Endodermal cell (in vitro differentiated cells): ENCODE data around the gene METTL2A. TPM values are rescaled to one million over a fixed set of nuclear protein-coding genes. Genes with fewer than 3 reads are reported as not detected.
"Not testable (repeated sequence)": the region's sequence is repeated elsewhere in the genome, so short reads cannot be mapped to it uniquely, and the experiment has no call there.

Source experiments
- DNase-seq: peaks from one replicate; pipeline ENCODE4 v3.0.0-alpha.2; 2017
- H3K27ac ChIP-seq: 2 replicates; pipeline ENCODE4 v1.5.1; 2013; ENCODE audit warnings: mild to moderate bottlenecking, low read depth, low read length, moderate library complexity
- H3K27me3 ChIP-seq: 2 replicates; pipeline ENCODE4 v1.6.1; 2013; ENCODE audit warnings: mild to moderate bottlenecking, low read length, moderate library complexity; ENCODE audit not compliant: insufficient read depth, control insufficient read depth, poor library complexity, severe bottlenecking
- H3K36me3 ChIP-seq: 2 replicates; pipeline ENCODE4 v1.7.0; 2013; ENCODE audit warnings: mild to moderate bottlenecking, low read length, moderate library complexity; ENCODE audit not compliant: control insufficient read depth, insufficient read depth
- H3K4me1 ChIP-seq: one replicate; pipeline ENCODE4 v1.7.0; 2013; ENCODE audit warnings: low read length; ENCODE audit not compliant: control insufficient read depth, insufficient read depth
- H3K4me3 ChIP-seq: 2 replicates; pipeline ENCODE4 v1.5.1; 2013; ENCODE audit warnings: mild to moderate bottlenecking, low read length, moderate library complexity
- H3K9ac ChIP-seq: 2 replicates; pipeline ENCODE4 v1.6.1; 2013; ENCODE audit warnings: mild to moderate bottlenecking, low read length, moderate library complexity; ENCODE audit not compliant: poor library complexity, severe bottlenecking; ENCODE audit errors: extremely low read depth
- H3K9me3 ChIP-seq: 2 replicates; pipeline ENCODE4 v1.6.1; 2013; ENCODE audit warnings: mild to moderate bottlenecking, low read length, moderate library complexity; ENCODE audit not compliant: control insufficient read depth
- H3K27ac Mint-ChIP-seq: 2 replicates; pipeline ENCODE4 v1.8.0; 2020; ENCODE audit warnings: mixed read lengths
- H3K27me3 Mint-ChIP-seq: 2 replicates; pipeline ENCODE4 v1.8.0; 2021; ENCODE audit warnings: mild to moderate bottlenecking, mixed read lengths; ENCODE audit not compliant: insufficient read depth
- H3K36me3 Mint-ChIP-seq: 2 replicates; pipeline ENCODE4 v1.8.0; 2020; ENCODE audit warnings: low read depth, mixed read lengths
- H3K4me1 Mint-ChIP-seq: 2 replicates; pipeline ENCODE4 v1.8.0; 2020; ENCODE audit warnings: mixed read lengths
- H3K4me3 Mint-ChIP-seq: 2 replicates; pipeline ENCODE4 v1.8.0; 2020; ENCODE audit warnings: mild to moderate bottlenecking, moderate library complexity, mixed read lengths
- H3K9me3 Mint-ChIP-seq: 2 replicates; pipeline ENCODE4 v1.8.0; 2020; ENCODE audit warnings: mild to moderate bottlenecking, mixed read lengths
- CTCF ChIP-seq: fragments of 200-600 bp; sonication (generic); conservative IDR thresholded peaks from 2 replicates; pipeline ENCODE4 v1.5.0; 2021; ENCODE audit warnings: antibody characterized with exemption, mild to moderate bottlenecking
- WGBS, 2 experiments: methylation state at CpG; one replicate each; pipeline versions ENCODE4 v1.1.5 to v1.1.7; 2013; ENCODE audit warnings: missing lambda C conversion rate in 2 of 2, mixed read lengths in 1 of 2; ENCODE audit not compliant: insufficient coverage in 1 of 2, insufficient read length in 1 of 2; 5-methylcytosine and 5-hydroxymethylcytosine counted together
- total RNA-seq, 2 donors: library from RNA; stranded (reverse); fragmentation: NEBNext Ultra II Directional in 1 of 2; extraction: Animal tissue kit (Norgen Biotek cat#: 25700) in 1 of 2; gene quantifications; 2 replicates in 1 of 2; 3 replicates in 1 of 2; pipeline ENCODE4 v1.2.1, GENCODE V29; 2021

Gene METTL2A
- total RNA-seq, 2 donors from 2014 or later, result 30.1 to 38.5 TPM

GRCh38 chr17:62405451-62405850 is 18.2 kb upstream of the METTL2A start:
- 100% methylated on average over 1 to 2 of the region's 2 CpGs for WGBS, 2 experiments
- Histone ChIP-seq H3K4me3 (no peak overlapping the region), H3K9ac (no peak overlapping the region), H3K4me1 (no peaks in the 10 kb centered on the region), H3K27ac (no peak overlapping the region), H3K27me3 (no peaks in the 10 kb centered on the region), H3K9me3 (no peaks in the 10 kb centered on the region), H3K36me3 (no peaks in the 10 kb centered on the region)
- Mint-ChIP-seq H3K4me3 (no peak overlapping the region), H3K27me3 (peaks cover 13% of the 10 kb centered on the region), H3K4me1 (no peaks in the 10 kb centered on the region), H3K9me3 (peaks cover 2% of the 10 kb centered on the region), H3K27ac (no peak overlapping the region), H3K36me3 (no peaks in the 10 kb centered on the region)
- no peak for DNase-seq
- TF ChIP-seq CTCF, result no peak

- not testable (repeated sequence) for DNase-seq, H3K36me3 Mint-ChIP-seq, H3K4me1 ChIP-seq, H3K27ac Mint-ChIP-seq, H3K27me3 ChIP-seq, H3K9me3 ChIP-seq, H3K36me3 ChIP-seq, H3K4me1 Mint-ChIP-seq, H3K4me3 ChIP-seq, H3K4me3 Mint-ChIP-seq, H3K9ac ChIP-seq, H3K27ac ChIP-seq, H3K9me3 Mint-ChIP-seq
- peaks cover 16% of the 10 kb centered on the region for H3K27me3 Mint-ChIP-seq
- WGBS, 2 experiments, result 100% methylated on average over 1 of the region's 1 CpG
These were observed 10.6 kb upstream of the METTL2A start for GRCh38 chr17:62413090-62413489.

GRCh38 chr17:62426214-62426613 is 2.5 kb downstream of the METTL2A start:
- not testable (repeated sequence) for H3K27ac Mint-ChIP-seq, H3K9ac ChIP-seq, H3K9me3 Mint-ChIP-seq, H3K4me1 ChIP-seq, DNase-seq, H3K4me3 Mint-ChIP-seq, H3K27me3 Mint-ChIP-seq, H3K4me3 ChIP-seq, H3K27ac ChIP-seq, H3K9me3 ChIP-seq, H3K27me3 ChIP-seq
- H3K36me3 Mint-ChIP-seq, result peaks cover 30% of the 10 kb centered on the region
- WGBS, 2 experiments, result no CpG with 5 or more reads among the region's 2 CpGs
- peaks cover 11% of the 10 kb centered on the region for H3K4me1 Mint-ChIP-seq
- peaks cover 23% of the 10 kb centered on the region for H3K36me3 ChIP-seq

GRCh38 chr17:62435251-62435650 is 11.6 kb downstream of the METTL2A start:
- H3K27ac ChIP-seq, H3K4me1 ChIP-seq, H3K9ac ChIP-seq, H3K9me3 ChIP-seq, H3K27me3 ChIP-seq, H3K4me1 Mint-ChIP-seq, H3K4me3 Mint-ChIP-seq, H3K27ac Mint-ChIP-seq, H3K9me3 Mint-ChIP-seq, H3K27me3 Mint-ChIP-seq, H3K4me3 ChIP-seq, DNase-seq: not testable (repeated sequence)
- peaks cover 47% of the 10 kb centered on the region for H3K36me3 Mint-ChIP-seq
- H3K36me3 ChIP-seq, result peaks cover 13% of the 10 kb centered on the region
- 100% methylated on average over 1 of the region's 4 CpGs; no CpG with 5 or more reads in 1 of the 2 experiments for WGBS, 2 experiments

GRCh38 chr17:62441181-62441580 is 17.5 kb downstream of the METTL2A start:
- not testable (repeated sequence) for H3K9me3 Mint-ChIP-seq, H3K27me3 ChIP-seq, H3K4me3 ChIP-seq, H3K27ac ChIP-seq, H3K27ac Mint-ChIP-seq, H3K27me3 Mint-ChIP-seq, H3K4me3 Mint-ChIP-seq, H3K4me1 ChIP-seq, DNase-seq, H3K9me3 ChIP-seq, H3K4me1 Mint-ChIP-seq, H3K9ac ChIP-seq
- peaks cover 49% of the 10 kb centered on the region for H3K36me3 Mint-ChIP-seq
- H3K36me3 ChIP-seq, result peaks cover 34% of the 10 kb centered on the region
- 95 to 100% methylated on average over 1 to 6 of the region's 6 CpGs for WGBS, 2 experiments
